OCI-LY1 (cell line): ENCODE data around the gene PLPPR2.

Source experiments
- H2AFZ ChIP-seq: fragments of 200-600 bp; sonication (generic), shearing (Covaris generic); 2 replicates; pipeline ENCODE4 v1.6.0; 2014; ENCODE audit warnings: antibody characterized with exemption, mild to moderate bottlenecking, low read length
- H3F3A ChIP-seq: fragments of 200-600 bp; sonication (generic), shearing (Covaris generic); 2 replicates; pipeline ENCODE4 v1.6.0; 2014; ENCODE audit warnings: mild to moderate bottlenecking, antibody characterized with exemption, low read length, moderate library complexity; ENCODE audit not compliant: insufficient read depth
- H3K27ac ChIP-seq: fragments of 200-600 bp; sonication (generic); 2 replicates; pipeline ENCODE4 v1.5.1; 2014; ENCODE audit warnings: low read length, mixed run types, mild to moderate bottlenecking, low read depth; ENCODE audit not compliant: poor library complexity, severe bottlenecking
- H3K27me3 ChIP-seq: fragments of 200-600 bp; sonication (generic); 2 replicates; pipeline ENCODE4 v1.6.0; 2014; ENCODE audit warnings: antibody characterized with exemption, mild to moderate bottlenecking, low read length, moderate library complexity; ENCODE audit not compliant: insufficient read depth
- H3K36me3 ChIP-seq: fragments of 200-600 bp; sonication (generic); 2 replicates; pipeline ENCODE4 v1.6.1; 2014; ENCODE audit warnings: mild to moderate bottlenecking, antibody characterized with exemption, low read length, moderate library complexity, mixed read lengths; ENCODE audit not compliant: insufficient read depth
- H3K4me1 ChIP-seq: fragments of 200-600 bp; sonication (generic); 2 replicates; pipeline ENCODE4 v1.5.1; 2014; ENCODE audit warnings: mild to moderate bottlenecking, low read length, moderate library complexity; ENCODE audit not compliant: insufficient read depth, severe bottlenecking
- H3K4me2 ChIP-seq: fragments of 200-600 bp; sonication (generic), shearing (Covaris generic); 2 replicates; pipeline ENCODE4 v1.6.1; 2014; ENCODE audit warnings: low read length
- H3K4me3 ChIP-seq: fragments of 200-600 bp; sonication (generic); 2 replicates; pipeline ENCODE4 v1.5.1; 2014; ENCODE audit warnings: low read length, low read depth, mild to moderate bottlenecking, mixed read lengths; ENCODE audit not compliant: poor library complexity, severe bottlenecking
- H3K79me2 ChIP-seq: fragments of 200-600 bp; shearing (Covaris generic); 2 replicates; pipeline ENCODE4 v1.6.1; 2016; ENCODE audit warnings: mixed run types, low read length, mixed read lengths; ENCODE audit not compliant: insufficient read depth
- H3K9ac ChIP-seq: fragments of 200-600 bp; sonication (generic), shearing (Covaris generic); 2 replicates; pipeline ENCODE4 v1.6.1; 2014; ENCODE audit warnings: mild to moderate bottlenecking, low read length, mixed read lengths
- H3K9me2 ChIP-seq: fragments of 200-600 bp; sonication (generic), shearing (Covaris generic); 2 replicates; pipeline ENCODE4 v1.6.1; 2014; ENCODE audit warnings: low read depth, mild to moderate bottlenecking, low read length, mixed read lengths
- H3K9me3 ChIP-seq: fragments of 200-600 bp; shearing (Covaris generic); 2 replicates; pipeline ENCODE4 v1.6.1; 2014; ENCODE audit warnings: low read length, mixed read lengths
- H4K20me1 ChIP-seq: fragments of 200-600 bp; sonication (generic), shearing (Covaris generic); 2 replicates; pipeline ENCODE4 v1.6.0; 2016; ENCODE audit warnings: mild to moderate bottlenecking, low read length; ENCODE audit not compliant: insufficient read depth
- EZH2 ChIP-seq: fragments of 200-600 bp; sonication (generic), shearing (Covaris generic); IDR thresholded peaks from 2 replicates; pipeline ENCODE4 v1.8.0; 2017; ENCODE audit warnings: borderline replicate concordance, mixed run types, mild to moderate bottlenecking, antibody characterized with exemption, low read length, moderate library complexity, mixed read lengths
- TF ChIP-seq, protein P1 (sequence below): fragments of 200-600 bp; sonication (generic), shearing (Covaris generic); IDR thresholded peaks from 2 replicates; pipeline ENCODE4 v1.5.1; 2017; ENCODE audit warnings: mild to moderate bottlenecking, antibody characterized with exemption, low read length, moderate library complexity, mixed read lengths

PLPPR2 gene

DNA sequence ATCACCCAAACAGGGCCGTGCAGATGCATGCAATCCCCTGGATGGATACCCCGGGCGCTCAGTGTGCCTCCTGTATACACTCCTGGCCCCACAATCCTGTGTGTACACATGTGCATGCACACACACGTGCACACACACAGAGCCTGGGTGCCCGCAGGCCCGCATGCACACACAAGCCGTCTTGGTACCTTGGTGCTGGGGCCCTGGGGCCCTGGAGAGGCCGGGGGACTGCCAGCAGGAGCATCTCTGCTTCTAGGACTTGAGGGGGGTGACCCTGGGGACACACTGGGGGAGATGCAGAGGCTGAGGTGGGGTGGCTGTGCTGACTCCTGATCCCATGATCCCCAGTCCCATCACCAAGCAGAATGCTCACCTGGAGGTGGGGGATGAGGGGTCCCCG, 44.4 kb downstream of the PLPPR2 start:
- no peaks in the 10 kb centered on the region for H3F3A ChIP-seq
- TF ChIP-seq, protein P1, sequence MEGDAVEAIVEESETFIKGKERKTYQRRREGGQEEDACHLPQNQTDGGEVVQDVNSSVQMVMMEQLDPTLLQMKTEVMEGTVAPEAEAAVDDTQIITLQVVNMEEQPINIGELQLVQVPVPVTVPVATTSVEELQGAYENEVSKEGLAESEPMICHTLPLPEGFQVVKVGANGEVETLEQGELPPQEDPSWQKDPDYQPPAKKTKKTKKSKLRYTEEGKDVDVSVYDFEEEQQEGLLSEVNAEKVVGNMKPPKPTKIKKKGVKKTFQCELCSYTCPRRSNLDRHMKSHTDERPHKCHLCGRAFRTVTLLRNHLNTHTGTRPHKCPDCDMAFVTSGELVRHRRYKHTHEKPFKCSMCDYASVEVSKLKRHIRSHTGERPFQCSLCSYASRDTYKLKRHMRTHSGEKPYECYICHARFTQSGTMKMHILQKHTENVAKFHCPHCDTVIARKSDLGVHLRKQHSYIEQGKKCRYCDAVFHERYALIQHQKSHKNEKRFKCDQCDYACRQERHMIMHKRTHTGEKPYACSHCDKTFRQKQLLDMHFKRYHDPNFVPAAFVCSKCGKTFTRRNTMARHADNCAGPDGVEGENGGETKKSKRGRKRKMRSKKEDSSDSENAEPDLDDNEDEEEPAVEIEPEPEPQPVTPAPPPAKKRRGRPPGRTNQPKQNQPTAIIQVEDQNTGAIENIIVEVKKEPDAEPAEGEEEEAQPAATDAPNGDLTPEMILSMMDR = no peak
- TF ChIP-seq EZH2 = no peak
- H3K27ac ChIP-seq = no peak overlapping the region
- no peaks in the 10 kb centered on the region for H3K9me2 ChIP-seq
- H3K27me3 ChIP-seq = peaks cover 7% of the 10 kb centered on the region; the same call in 1 of the 2 replicates
- H4K20me1 ChIP-seq = no peaks in the 10 kb centered on the region
- no peaks in the 10 kb centered on the region for H3K36me3 ChIP-seq
- no peak overlapping the region for H2AFZ ChIP-seq
- no peak overlapping the region for H3K4me3 ChIP-seq
- H3K9me3 ChIP-seq = no peaks in the 10 kb centered on the region
- no peak overlapping the region for H3K4me2 ChIP-seq
- H3K79me2 ChIP-seq = no peaks in the 10 kb centered on the region
- H3K4me1 ChIP-seq = no peaks in the 10 kb centered on the region
- no peak overlapping the region for H3K9ac ChIP-seq

DNA sequence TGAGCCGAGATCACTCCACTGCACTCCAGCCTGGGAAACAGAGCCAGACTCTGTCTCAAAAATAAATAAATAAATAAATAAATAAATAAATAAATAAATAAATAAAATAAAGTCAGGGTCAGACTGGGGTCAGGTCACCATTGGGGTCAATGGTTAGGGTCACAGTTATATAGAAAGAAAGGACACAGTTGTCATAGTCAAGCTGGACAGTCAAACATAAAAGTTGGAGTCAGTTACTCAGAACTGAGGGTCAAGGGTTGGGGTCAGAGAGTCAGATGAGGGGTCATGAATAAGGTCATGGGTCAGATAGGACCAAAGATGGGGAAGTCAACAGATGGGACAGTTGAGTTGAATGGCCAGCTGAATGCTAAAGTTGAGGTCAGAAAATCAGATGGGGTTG, 45.6 kb downstream of the PLPPR2 start:
- Histone ChIP-seq H3F3A (no peaks in the 10 kb centered on the region), H3K36me3 (no peaks in the 10 kb centered on the region), H3K27ac (no peak overlapping the region), H3K9me3 (no peaks in the 10 kb centered on the region), H3K27me3 (peaks cover 7% of the 10 kb centered on the region; the same call in 1 of the 2 replicates), H2AFZ (no peak overlapping the region), H4K20me1 (no peaks in the 10 kb centered on the region), H3K4me3 (no peak overlapping the region), H3K9me2 (no peaks in the 10 kb centered on the region), H3K4me2 (no peak overlapping the region), H3K9ac (no peak overlapping the region), H3K79me2 (no peaks in the 10 kb centered on the region), H3K4me1 (no peaks in the 10 kb centered on the region)
- TF ChIP-seq EZH2 = no peak
- TF ChIP-seq, protein P1 = no peak

DNA sequence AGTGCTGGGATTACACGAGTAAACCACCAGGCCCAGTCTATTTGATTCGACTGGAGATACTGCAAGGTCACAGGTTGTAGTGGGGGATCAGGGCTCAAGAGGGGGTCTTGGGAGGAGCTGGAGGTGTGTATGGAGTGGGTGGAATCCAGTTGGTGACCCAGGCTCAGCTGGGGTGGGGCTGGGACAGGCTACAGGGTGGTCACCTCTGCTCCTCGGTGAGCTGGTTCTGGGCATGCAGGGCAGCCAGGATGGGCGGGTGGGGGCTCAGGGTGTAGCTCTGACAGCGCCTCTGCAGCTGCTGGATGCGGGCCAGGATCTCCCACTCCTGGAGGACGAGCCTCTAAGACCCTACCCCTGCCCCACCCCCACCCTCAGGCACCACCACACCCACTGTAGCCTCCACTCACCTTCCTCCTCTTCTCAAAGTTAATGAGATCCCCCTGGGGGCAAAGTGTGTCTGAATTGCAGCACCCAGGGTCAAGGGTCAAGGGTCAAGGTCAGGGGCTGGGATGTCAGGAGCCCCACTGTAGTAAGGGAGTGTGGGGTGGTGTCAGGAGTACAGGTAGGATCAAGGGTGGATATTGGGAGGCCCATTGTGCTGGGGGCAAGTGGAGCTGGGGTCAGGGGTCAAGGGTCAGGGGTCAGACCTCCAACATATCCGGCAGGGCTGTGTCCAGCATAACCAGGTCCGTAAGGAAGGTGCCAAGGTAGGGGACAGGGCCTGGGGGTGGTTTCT, 46.7 kb downstream of the PLPPR2 start:
- no peak for TF ChIP-seq EZH2
- TF ChIP-seq, protein P1 = no peak
- Histone ChIP-seq H3F3A (no peaks in the 10 kb centered on the region), H4K20me1 (no peaks in the 10 kb centered on the region), H3K79me2 (no peaks in the 10 kb centered on the region), H3K27ac (no peak overlapping the region), H3K9ac (no peak overlapping the region), H3K36me3 (no peaks in the 10 kb centered on the region), H3K9me3 (no peaks in the 10 kb centered on the region), H3K4me3 (no peak overlapping the region), H3K4me1 (no peaks in the 10 kb centered on the region), H3K27me3 (peaks cover 4% of the 10 kb centered on the region; the same call in 1 of the 2 replicates), H3K9me2 (no peaks in the 10 kb centered on the region), H2AFZ (no peak overlapping the region), H3K4me2 (no peak overlapping the region)
